ENCODE measurements around the gene EEF1G. TPM values are rescaled to one million over a fixed set of nuclear protein-coding genes. Genes with fewer than 3 reads are reported as not detected.

EEF1G gene
- total RNA-seq, 4 donors from 2014 or later, result 1,068 to 1,537 (median 1,375) TPM

DNA sequence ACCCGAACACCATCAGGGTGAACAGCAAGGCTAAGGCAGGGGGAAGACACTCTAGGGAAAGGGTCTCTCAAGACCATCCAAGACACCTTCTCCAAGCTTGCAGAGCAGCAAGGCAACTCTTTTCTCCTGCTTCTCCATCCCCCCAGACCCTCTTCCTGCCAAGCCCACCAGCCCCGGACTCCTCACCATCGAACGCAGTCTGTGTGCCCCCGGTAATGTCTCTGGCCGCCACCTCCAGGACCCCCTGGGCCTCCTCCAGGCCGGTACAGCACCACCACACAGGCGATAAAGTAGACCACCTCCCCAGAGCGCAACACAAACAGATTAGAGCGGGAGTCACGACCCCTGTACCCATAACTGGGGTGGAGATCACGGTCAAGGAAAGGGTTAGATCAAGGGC is 35.1 kb upstream of the EEF1G start:
- Histone ChIP-seq H3K36me3 (peaks cover 13 to 73% (median 59%) of the 10 kb centered on the region in 4 donors), H3K27ac (replicated peaks in 1 of 4) (no peak overlapping the region), H3K27me3 (no peaks in the 10 kb centered on the region), H3K4me3 (no peak overlapping the region), H3K9me3 (no peaks in the 10 kb centered on the region), H3K4me1 (peaks cover 24 to 52% (median 37%) of the 10 kb centered on the region in 4 donors)
- TF ChIP-seq EP300 (IDR thresholded peaks at IDR 0.05) (no peak), POLR2A (IDR thresholded peaks at IDR 0.05; ENCODE audit: low read depth) (no peak), POLR2AphosphoS5 (IDR thresholded peaks at IDR 0.05) (no peak)
- TF ChIP-seq, protein P1, sequence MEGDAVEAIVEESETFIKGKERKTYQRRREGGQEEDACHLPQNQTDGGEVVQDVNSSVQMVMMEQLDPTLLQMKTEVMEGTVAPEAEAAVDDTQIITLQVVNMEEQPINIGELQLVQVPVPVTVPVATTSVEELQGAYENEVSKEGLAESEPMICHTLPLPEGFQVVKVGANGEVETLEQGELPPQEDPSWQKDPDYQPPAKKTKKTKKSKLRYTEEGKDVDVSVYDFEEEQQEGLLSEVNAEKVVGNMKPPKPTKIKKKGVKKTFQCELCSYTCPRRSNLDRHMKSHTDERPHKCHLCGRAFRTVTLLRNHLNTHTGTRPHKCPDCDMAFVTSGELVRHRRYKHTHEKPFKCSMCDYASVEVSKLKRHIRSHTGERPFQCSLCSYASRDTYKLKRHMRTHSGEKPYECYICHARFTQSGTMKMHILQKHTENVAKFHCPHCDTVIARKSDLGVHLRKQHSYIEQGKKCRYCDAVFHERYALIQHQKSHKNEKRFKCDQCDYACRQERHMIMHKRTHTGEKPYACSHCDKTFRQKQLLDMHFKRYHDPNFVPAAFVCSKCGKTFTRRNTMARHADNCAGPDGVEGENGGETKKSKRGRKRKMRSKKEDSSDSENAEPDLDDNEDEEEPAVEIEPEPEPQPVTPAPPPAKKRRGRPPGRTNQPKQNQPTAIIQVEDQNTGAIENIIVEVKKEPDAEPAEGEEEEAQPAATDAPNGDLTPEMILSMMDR (IDR thresholded peaks at IDR 0.05), result no peak
- intact Hi-C loops (cut with DNase I), result no loop called here
- DNase-seq (ENCODE audit: extremely low spot score), result no peak
- over 99% methylated on average over 12 of the region's 12 CpGs for WGBS

DNA sequence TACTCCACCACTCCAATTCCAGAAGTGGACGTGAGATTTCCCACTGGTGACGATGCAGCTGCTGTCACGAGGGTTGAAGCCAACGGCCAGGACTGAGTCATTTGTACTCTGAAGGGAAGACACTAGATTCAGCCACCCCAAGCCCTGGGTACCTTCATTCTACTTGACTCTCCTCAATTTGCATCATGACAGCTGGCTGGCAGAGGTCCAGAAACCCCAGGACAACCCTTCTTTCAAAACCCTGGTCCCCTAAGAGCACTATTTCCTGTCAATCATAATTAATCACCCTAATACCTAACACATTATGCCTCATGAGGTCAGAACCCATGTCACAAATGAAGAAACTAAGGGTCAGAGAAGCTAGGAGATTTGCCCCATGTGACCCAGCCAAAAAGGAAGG is 34.0 kb upstream of the EEF1G start:
- 73% methylated on average over 4 of the region's 4 CpGs for WGBS
- Histone ChIP-seq H3K4me3 (no peak overlapping the region), H3K4me1 (peaks cover 24 to 51% (median 35%) of the 10 kb centered on the region in 4 donors), H3K36me3 (peaks cover 13 to 73% (median 60%) of the 10 kb centered on the region in 4 donors), H3K9me3 (no peaks in the 10 kb centered on the region), H3K27ac (replicated peaks in 1 of 4) (no peak overlapping the region), H3K27me3 (no peaks in the 10 kb centered on the region)
- intact Hi-C loops (cut with DNase I), result no loop called here
- no peak for TF ChIP-seq POLR2AphosphoS5 (IDR thresholded peaks at IDR 0.05)
- TF ChIP-seq, protein P1 (IDR thresholded peaks at IDR 0.05), result no peak
- TF ChIP-seq POLR2A (IDR thresholded peaks at IDR 0.05; ENCODE audit: low read depth), result no peak
- TF ChIP-seq EP300 (IDR thresholded peaks at IDR 0.05), result no peak
- DNase-seq (ENCODE audit: extremely low spot score), result no peak

DNA sequence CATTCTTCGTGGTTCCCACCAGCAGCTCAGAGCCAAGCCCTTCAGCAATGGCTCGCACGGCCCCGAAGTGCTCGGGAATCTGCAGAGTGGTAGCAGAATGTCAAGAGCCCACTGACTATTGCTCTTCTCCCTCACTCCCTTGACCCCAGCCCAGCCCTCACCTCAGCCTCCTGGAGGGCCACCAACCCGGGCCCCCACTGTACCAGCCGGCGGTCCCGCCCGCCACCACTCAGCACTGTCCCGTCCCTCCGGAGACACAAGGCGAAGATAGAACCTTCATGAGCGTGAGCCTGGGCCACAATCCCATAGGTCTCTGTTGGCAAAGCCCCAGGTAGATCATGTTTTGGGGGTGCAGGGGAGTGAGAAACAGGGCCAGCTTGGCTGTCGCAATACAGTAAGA is 32.2 kb upstream of the EEF1G start:
- no peak overlapping the region for H3K27ac ChIP-seq (replicated peaks in 1 of 4)
- TF ChIP-seq EP300 (IDR thresholded peaks at IDR 0.05) (no peak), POLR2A (IDR thresholded peaks at IDR 0.05; ENCODE audit: low read depth) (no peak)
- TF ChIP-seq, protein P1 (IDR thresholded peaks at IDR 0.05), result no peak
- no peak for DNase-seq (ENCODE audit: extremely low spot score)
- no peak overlapping the region for H3K4me3 ChIP-seq
- no peaks in the 10 kb centered on the region for H3K9me3 ChIP-seq
- 95% methylated on average over 15 of the region's 15 CpGs for WGBS
- no peaks in the 10 kb centered on the region for H3K27me3 ChIP-seq
- peaks cover 20 to 49% (median 32%) of the 10 kb centered on the region in 4 donors for H3K4me1 ChIP-seq
- H3K36me3 ChIP-seq, result peaks cover 13 to 70% (median 60%) of the 10 kb centered on the region in 4 donors
- intact Hi-C loops (cut with DNase I), result no loop called here

DNA sequence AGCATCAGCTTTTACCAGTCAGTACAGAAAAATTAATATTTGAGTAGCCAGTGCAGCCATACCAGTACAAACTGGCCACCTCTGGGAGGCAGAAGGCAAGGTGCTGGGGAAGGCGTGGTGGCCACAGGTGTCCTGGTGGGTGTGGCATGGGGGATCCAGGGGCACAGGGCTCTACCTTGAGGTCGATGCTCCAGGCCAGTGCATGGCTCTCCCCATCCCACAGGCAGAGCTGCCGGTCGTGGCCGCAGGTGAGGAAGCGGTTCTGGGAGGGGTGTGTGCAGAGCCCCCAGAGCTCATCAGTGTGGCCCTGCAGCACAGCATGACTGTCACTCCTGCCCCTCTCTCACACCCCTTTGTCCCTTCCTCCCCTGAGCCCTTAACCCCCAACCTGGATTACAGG is 31.8 kb upstream of the EEF1G start:
- H3K9me3 ChIP-seq, result no peaks in the 10 kb centered on the region
- WGBS, result 81% methylated on average over 3 of the region's 6 CpGs
- DNase-seq (ENCODE audit: extremely low spot score), result no peak
- H3K4me3 ChIP-seq, result no peak overlapping the region
- TF ChIP-seq EP300 (IDR thresholded peaks at IDR 0.05), result no peak
- TF ChIP-seq POLR2A (IDR thresholded peaks at IDR 0.05; ENCODE audit: low read depth), result no peak
- no peak for TF ChIP-seq POLR2AphosphoS5 (IDR thresholded peaks at IDR 0.05)
- TF ChIP-seq, protein P1 (IDR thresholded peaks at IDR 0.05), result no peak
- H3K27me3 ChIP-seq, result no peaks in the 10 kb centered on the region
- H3K36me3 ChIP-seq, result peaks cover 13 to 66% (median 58%) of the 10 kb centered on the region in 4 donors
- intact Hi-C loops (cut with DNase I), result no loop called here
- no peak overlapping the region for H3K27ac ChIP-seq (replicated peaks in 1 of 4)
- H3K4me1 ChIP-seq, result peaks cover 18 to 49% (median 31%) of the 10 kb centered on the region in 4 donors
